H1 (cell line): ENCODE results near the gene UBR7. TPM values are rescaled to one million over a fixed set of nuclear protein-coding genes. Genes with fewer than 3 reads are reported as not detected.

ENCODE experiments used
- CTCF ChIA-PET: fragments of 300-600 bp; sonication (Branson Sonifier 250); formaldehyde crosslinking; loops from one replicate; lab custom pipeline; 2021; ENCODE audit not compliant: partially characterized antibody; lab: Charles Lee
- POLR2A ChIA-PET: fragments of 300-600 bp; sonication (Branson Sonifier 250); formaldehyde crosslinking; loops from one replicate; lab custom pipeline; 2021; ENCODE audit warnings: inconsistent platforms; ENCODE audit not compliant: partially characterized antibody; lab: Charles Lee
- DNase-seq, 2 experiments: peaks; one replicate each; pipeline versions ENCODE4 v3.0.0 to v3.0.0-alpha.2; 2010 to 2022; ENCODE audit warnings: low spot score in 2 of 2, low read depth in 1 of 2, mixed read lengths in 1 of 2
- FAIRE-seq: peaks from 2 replicates; lab custom pipeline; 2011; peaks lifted over from hg19 to GRCh38; lab: Jason Lieb, UNC
- H2AFZ ChIP-seq: 2 replicates; pipeline ENCODE4 v1.8.1; 2012; ENCODE audit warnings: low read length, inconsistent platforms
- H2AK5ac ChIP-seq: 2 replicates; pipeline ENCODE4 v1.6.1; 2013; ENCODE audit warnings: low read depth, low read length
- H2BK120ac ChIP-seq: replicated peaks from 2 replicates; pipeline ENCODE3; 2013; ENCODE audit warnings: low read depth, low read length, inconsistent platforms
- H2BK12ac ChIP-seq: 2 replicates; pipeline ENCODE4 v1.6.1; 2013; ENCODE audit warnings: low read depth, low read length
- H2BK15ac ChIP-seq: 2 replicates; pipeline ENCODE4 v1.6.1; 2013; ENCODE audit warnings: low read length
- H2BK20ac ChIP-seq: 2 replicates; pipeline ENCODE4 v1.6.1; 2013; ENCODE audit warnings: low read length
- H2BK5ac ChIP-seq: 2 replicates; pipeline ENCODE4 v1.6.1; 2013; ENCODE audit warnings: low read depth, low read length
- H3K14ac ChIP-seq: 2 replicates; pipeline ENCODE4 v1.6.1; 2013; ENCODE audit warnings: inconsistent platforms; ENCODE audit not compliant: insufficient read length
- H3K18ac ChIP-seq: 2 replicates; pipeline ENCODE4 v1.6.1; 2013; ENCODE audit warnings: low read length; ENCODE audit errors: extremely low read depth
- H3K23ac ChIP-seq: 2 replicates; pipeline ENCODE4 v1.6.1; 2013; ENCODE audit warnings: inconsistent platforms; ENCODE audit not compliant: insufficient read length
- H3K23me2 ChIP-seq: 2 replicates; pipeline ENCODE4 v1.6.1; 2013; ENCODE audit warnings: low read depth, low read length
- H3K27ac ChIP-seq: 2 replicates; pipeline ENCODE4 v1.6.1; 2011; ENCODE audit warnings: low read depth, low read length, inconsistent platforms
- H3K27me3 ChIP-seq, 4 experiments: replicated peaks in 1 of 4; 1 replicate in 1 of 4; 2 replicates in 3 of 4; pipeline versions ENCODE4 v1.6.1 to v1.8.1; 2011 to 2013; ENCODE audit warnings: low read length in 3 of 4, mild to moderate bottlenecking in 3 of 4, inconsistent platforms in 2 of 4, mixed read lengths in 2 of 4, moderate library complexity in 1 of 4; ENCODE audit not compliant: control insufficient read depth in 3 of 4, insufficient read depth in 3 of 4; ENCODE audit errors: extremely low read depth in 1 of 4
- H3K36me3 ChIP-seq, 4 experiments: 2 replicates each; pipeline versions ENCODE4 v1.6.1 to v1.8.1; 2011 to 2013; ENCODE audit warnings: mild to moderate bottlenecking in 4 of 4, low read length in 3 of 4, moderate library complexity in 2 of 4, control low read depth in 1 of 4, inconsistent platforms in 1 of 4; ENCODE audit not compliant: insufficient read depth in 4 of 4, control insufficient read depth in 2 of 4
- H3K4ac ChIP-seq: replicated peaks from 2 replicates; pipeline ENCODE3; 2013; ENCODE audit warnings: low read length, low read depth, mixed read lengths, inconsistent platforms; ENCODE audit not compliant: insufficient read length
- H3K4me1 ChIP-seq, 4 experiments: replicated peaks in 1 of 4; 1 replicate in 1 of 4; 2 replicates in 3 of 4; pipeline versions ENCODE4 v1.6.1 to v1.8.1; 2011 to 2013; ENCODE audit warnings: low read length in 3 of 4, inconsistent platforms in 2 of 4, mixed read lengths in 1 of 4; ENCODE audit not compliant: insufficient read depth in 4 of 4, control insufficient read depth in 3 of 4
- H3K4me2 ChIP-seq, 2 experiments: 2 replicates each; pipeline versions ENCODE4 v1.6.1 to v1.8.1; 2011 to 2013; ENCODE audit warnings: low read depth in 2 of 2, low read length in 2 of 2, control low read depth in 1 of 2, inconsistent platforms in 1 of 2, mild to moderate bottlenecking in 1 of 2; ENCODE audit not compliant: insufficient read depth in 1 of 2
- H3K4me3 ChIP-seq, 4 experiments: fragments of 200-600, 300-600 bp in 1 of 4; sonication (generic), shearing (Covaris generic), sonication (Bioruptor Twin) in 1 of 4; 2 replicates each; pipeline versions ENCODE4 v1.5.1 to v1.8.1; 2011 to 2016; ENCODE audit warnings: low read length in 4 of 4, low read depth in 3 of 4, control low read depth in 2 of 4, inconsistent platforms in 2 of 4, mild to moderate bottlenecking in 2 of 4, mixed read lengths in 1 of 4, moderate library complexity in 1 of 4; ENCODE audit not compliant: insufficient read depth in 2 of 4; ENCODE audit errors: extremely low read depth in 1 of 4
- H3K56ac ChIP-seq: replicated peaks from 2 replicates; pipeline ENCODE3; 2013; ENCODE audit warnings: low read depth, mild to moderate bottlenecking, mixed read lengths, low read length, inconsistent platforms; ENCODE audit not compliant: insufficient read length
- H3K79me1 ChIP-seq: 2 replicates; pipeline ENCODE4 v1.6.1; 2013; ENCODE audit warnings: low read depth, low read length, control low read depth
- H3K79me2 ChIP-seq, 2 experiments: 2 replicates each; pipeline versions ENCODE4 v1.6.1 to v1.8.1; 2012 to 2013; ENCODE audit warnings: low read length in 2 of 2, mild to moderate bottlenecking in 2 of 2, inconsistent platforms in 1 of 2; ENCODE audit not compliant: insufficient read depth in 2 of 2, control insufficient read depth in 1 of 2
- H3K9ac ChIP-seq, 4 experiments: replicated peaks in 1 of 4; 1 replicate in 1 of 4; 2 replicates in 3 of 4; pipeline versions ENCODE4 v1.6.1 to v1.8.1; 2011 to 2013; ENCODE audit warnings: low read depth in 3 of 4, low read length in 3 of 4, control low read depth in 2 of 4, mild to moderate bottlenecking in 2 of 4, moderate library complexity in 2 of 4, inconsistent platforms in 1 of 4; ENCODE audit errors: extremely low read depth in 1 of 4
- H3K9me3 ChIP-seq, 2 experiments: 2 replicates each; pipeline versions ENCODE4 v1.6.1 to v1.8.1; 2012 to 2013; ENCODE audit warnings: mild to moderate bottlenecking in 2 of 2, moderate library complexity in 2 of 2, control low read depth in 1 of 2, inconsistent platforms in 1 of 2, low read depth in 1 of 2, low read length in 1 of 2, mixed read lengths in 1 of 2; ENCODE audit not compliant: insufficient read depth in 2 of 2
- H4K20me1 ChIP-seq, 2 experiments: replicated peaks in 1 of 2; 2 replicates each; pipeline versions ENCODE3 to v1.8.1; 2011 to 2013; ENCODE audit warnings: inconsistent platforms in 2 of 2, low read length in 2 of 2, mild to moderate bottlenecking in 1 of 2; ENCODE audit not compliant: insufficient read depth in 2 of 2, control insufficient read depth in 1 of 2
- H4K5ac ChIP-seq: 2 replicates; pipeline ENCODE4 v1.6.1; 2013; ENCODE audit warnings: low read length, low read depth, mixed read lengths, inconsistent platforms; ENCODE audit not compliant: insufficient read length
- H4K8ac ChIP-seq: 2 replicates; pipeline ENCODE4 v1.8.0; 2013; ENCODE audit warnings: mild to moderate bottlenecking, moderate library complexity, low read length, inconsistent platforms; ENCODE audit not compliant: insufficient read depth; ENCODE audit errors: extremely low read depth
- H4K91ac ChIP-seq: replicated peaks from 2 replicates; pipeline ENCODE3; 2013; ENCODE audit warnings: low read length, mixed read lengths, inconsistent platforms; ENCODE audit not compliant: insufficient read length
- CTCF ChIP-seq, 3 experiments: IDR thresholded peaks; 1 replicate in 2 of 3; 2 replicates in 1 of 3; pipeline versions ENCODE4 v1.5.1 to v1.6.1; 2011; ENCODE audit warnings: low read length in 3 of 3, mild to moderate bottlenecking in 3 of 3, inconsistent platforms in 2 of 3, low read depth in 1 of 3, moderate library complexity in 1 of 3; ENCODE audit not compliant: insufficient read depth in 1 of 3; ENCODE audit errors: control extremely low read depth in 1 of 3
- EP300 ChIP-seq, 2 experiments: IDR thresholded peaks; 1 replicate in 1 of 2; 2 replicates in 1 of 2; pipeline ENCODE4 v1.6.1; 2011 to 2012; ENCODE audit warnings: low read depth in 2 of 2, low read length in 2 of 2, mild to moderate bottlenecking in 2 of 2, borderline replicate concordance in 1 of 2, inconsistent platforms in 1 of 2, moderate library complexity in 1 of 2
- EZH2 ChIP-seq: fragments of 200-600 bp; sonication (generic); IDR thresholded peaks from 2 replicates; pipeline ENCODE4 v1.7.1; 2012; ENCODE audit warnings: low read depth, mild to moderate bottlenecking, moderate library complexity, low read length, inconsistent platforms; ENCODE audit not compliant: severe bottlenecking
- GABPA ChIP-seq: IDR thresholded peaks from 2 replicates; pipeline ENCODE4 v1.6.1; 2011; ENCODE audit warnings: mild to moderate bottlenecking, low read length, moderate library complexity, borderline replicate concordance; ENCODE audit not compliant: insufficient read depth
- KDM4A ChIP-seq: IDR thresholded peaks from one replicate; pipeline ENCODE4 v1.7.1; 2012; ENCODE audit warnings: low read depth, mild to moderate bottlenecking, moderate library complexity, low read length, inconsistent platforms; ENCODE audit not compliant: severe bottlenecking
- RFX5 ChIP-seq: IDR thresholded peaks from 2 replicates; pipeline ENCODE4 v1.6.1; 2011; ENCODE audit warnings: low read depth, low read length, improper control_type of control experiment, borderline replicate concordance
- SP4 ChIP-seq: IDR thresholded peaks from 2 replicates; pipeline ENCODE4 v1.6.1; 2012; ENCODE audit warnings: low read length, inconsistent platforms
- TCF12 ChIP-seq: IDR thresholded peaks from 2 replicates; pipeline ENCODE4 v1.6.1; 2011; ENCODE audit warnings: low read depth, mild to moderate bottlenecking, low read length
- ZNF274 ChIP-seq: IDR thresholded peaks from 2 replicates; pipeline ENCODE4 v1.7.0; 2012; ENCODE audit warnings: low read length, borderline replicate concordance; ENCODE audit errors: extremely low read depth
- WGBS, 2 experiments: shearing (Covaris generic) in 1 of 2; methylation state at CpG; one replicate each; pipeline versions ENCODE4 v1.1.6 to v1.1.7; 2013 to 2015; ENCODE audit warnings: low lambda C conversion rate in 2 of 2, mixed read lengths in 2 of 2, inconsistent platforms in 1 of 2, low coverage in 1 of 2, missing lambda C conversion rate in 1 of 2; ENCODE audit not compliant: insufficient replicate concordance in 2 of 2, insufficient coverage in 1 of 2, insufficient read length in 1 of 2; ENCODE audit errors: extremely low coverage in 1 of 2, missing lambda C conversion rate in 1 of 2; 5-methylcytosine and 5-hydroxymethylcytosine counted together
- polyA plus RNA-seq, 7 experiments: library from polyadenylated mRNA; depleted of rRNA in 3 of 7; stranded (reverse) in 5 of 7; unstranded in 2 of 7; fragments of >200 nt in 5 of 7; fragments of 200-250 nt in 2 of 7; gene quantifications; 1 replicate in 5 of 7; 2 replicates in 1 of 7; 4 replicates in 1 of 7; pipeline versions ENCODE4 v1.2.1 to v1.2.3, GENCODE V29; 2011 to 2013; ENCODE audit warnings: missing spikeins in 2 of 7, mixed read lengths in 2 of 7
- total RNA-seq: library from RNA; stranded (reverse); fragmentation: NEBNext Ultra II Directional; extraction: Animal tissue kit (Norgen Biotek cat#: 25700); gene quantifications from 2 replicates; pipeline ENCODE4 v1.2.1, GENCODE V29; 2021
- TF ChIP-seq, protein P1 (sequence below): IDR thresholded peaks from 2 replicates; pipeline ENCODE4 v1.6.1; 2011; ENCODE audit warnings: low read depth, mild to moderate bottlenecking, low read length; ENCODE audit not compliant: insufficient read depth

UBR7 gene
- total and polyA plus RNA-seq, 2 of the 8 experiments (the other 6 are each of a cell fraction or from before 2014, with no cell fraction given): 20.1 to 28.4 TPM

DNA sequence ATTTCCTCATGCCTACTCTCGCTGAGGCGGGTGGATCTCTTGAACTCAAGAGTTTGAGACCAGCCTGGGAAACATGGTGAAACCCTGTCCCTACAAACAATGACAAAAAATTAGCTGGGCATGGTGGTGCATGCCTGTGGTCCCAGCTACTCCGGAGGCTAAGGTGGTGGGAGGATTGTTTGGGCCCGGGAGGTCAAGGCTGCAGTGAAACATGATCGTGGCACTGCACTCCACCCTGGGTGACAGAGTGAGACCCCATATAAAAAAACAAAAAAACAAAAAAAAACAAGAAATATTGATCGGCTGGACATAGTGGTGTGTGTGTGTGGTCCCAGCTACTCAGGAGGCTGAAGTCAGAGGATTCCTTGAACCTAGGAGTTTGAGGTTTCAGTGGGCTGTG is 31.6 kb upstream of the UBR7 start:
- 93% methylated on average over 6 of the region's 6 CpGs; no CpG with 5 or more reads in 1 of the 2 experiments for WGBS, 2 experiments
- H3K9ac ChIP-seq: no peak overlapping the region
- POLR2A ChIA-PET: interaction anchor here (1.3 kb wide), 1 partner anchor 10 kb away, joined by 5 read pairs; the partner anchor contains the start of genes LYSET and MOAP1
- TF ChIP-seq SP4 (no peak), ZNF274 (no peak), KDM4A (no peak), RFX5 (no peak), TCF12 (no peak), GABPA (no peak), CTCF (IDR thresholded peaks at IDR 0.05; ENCODE audit: control extremely low read depth in 1 of 3, insufficient read depth in 1 of 3, low read depth in 1 of 3, low read length in 3 of 3) (no peak), EZH2 (no peak), EP300 (IDR thresholded peaks at IDR 0.05; ENCODE audit: borderline replicate concordance in 1 of 2, low read depth in 2 of 2, low read length in 2 of 2) (no peak)
- TF ChIP-seq, protein P1, sequence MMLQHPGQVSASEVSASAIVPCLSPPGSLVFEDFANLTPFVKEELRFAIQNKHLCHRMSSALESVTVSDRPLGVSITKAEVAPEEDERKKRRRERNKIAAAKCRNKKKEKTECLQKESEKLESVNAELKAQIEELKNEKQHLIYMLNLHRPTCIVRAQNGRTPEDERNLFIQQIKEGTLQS: no peak

More for the DNA sequence above, 31.6 kb upstream of the UBR7 start:
- Histone ChIP-seq H3K4ac (no peak overlapping the region), H3K27ac (no peak overlapping the region), H3K27me3 (no peaks in the 10 kb centered on the region; a peak in 1 of 7 replicates), H4K20me1 (no peaks in the 10 kb centered on the region), H2BK120ac (no peak overlapping the region), H4K8ac (no peak overlapping the region), H3K79me2 (no peaks in the 10 kb centered on the region), H3K23ac (no peak overlapping the region), H4K91ac (no peak overlapping the region), H2BK20ac (no peak overlapping the region), H3K79me1 (no peaks in the 10 kb centered on the region), H3K4me3 (no peak overlapping the region), H3K56ac (no peak overlapping the region), H2BK12ac (no peak overlapping the region), H2AFZ (no peak overlapping the region), H3K4me1 (no peaks in the 10 kb centered on the region), H2BK5ac (no peak overlapping the region), H3K9me3 (no peaks in the 10 kb centered on the region), H3K36me3 (no peaks in the 10 kb centered on the region), H3K14ac (no peak overlapping the region), H2BK15ac (no peak overlapping the region), H2AK5ac (no peak overlapping the region), H3K4me2 (no peak overlapping the region), H3K23me2 (no peaks in the 10 kb centered on the region), H4K5ac (no peak overlapping the region), H3K18ac (no peak overlapping the region)
- CTCF ChIA-PET: interaction anchor here (0.6 to 11.0 kb wide), 11 partner anchors 11 to 1779 kb away, joined by 3 to 48 read pairs (median 4); no protein-coding TSS in a partner anchor
- DNase-seq: no peak
- FAIRE-seq: no peak
